GM18517 (cell line): Measurements from ENCODE around the gene ZGRF1.
A peak's percentile ranks its signal among the peaks of the same experiment; 100 is the strongest.
"Not testable (repeated sequence)": the region's sequence is repeated elsewhere in the genome, so short reads cannot be mapped to it uniquely, and the experiment has no call there.

Experiments used
- ATAC-seq: cut with Tn5 transposase; IDR thresholded peaks from one replicate; pipeline ENCODE4 v1.9.1; 2021; ENCODE audit warnings: mild to moderate bottlenecking, moderate library complexity; ENCODE audit not compliant: unreplicated experiment

The ZGRF1 gene

GRCh38 chr4:112636688-112637551 is at the start of gene ZGRF1, which contains the start of gene LARP7:
TSS of gene ZGRF1 (minus strand) at chr4:112636909. CDS start at chr4:112633176, 3,733 bp downstream.
TSS of gene LARP7 (plus strand) at chr4:112637143. CDS start at chr4:112644670, 7,527 bp downstream.
- peak; percentile 81 for ATAC-seq

GRCh38 chr4:112680996-112681395 is 44.3 kb upstream of the ZGRF1 start:
- no peak for ATAC-seq

GRCh38 chr4:112677519-112678091 is 40.9 kb upstream of the ZGRF1 start:
- ATAC-seq = no peak

GRCh38 chr4:112674376-112674775 is 37.7 kb upstream of the ZGRF1 start:
- ATAC-seq = no peak

- ATAC-seq = no peak
Observed at GRCh38 chr4:112673686-112674085, 37.0 kb upstream of the ZGRF1 start.

GRCh38 chr4:112673076-112673475 is 36.4 kb upstream of the ZGRF1 start:
- no peak for ATAC-seq

GRCh38 chr4:112668131-112668530 is 31.4 kb upstream of the ZGRF1 start:
- no peak for ATAC-seq

GRCh38 chr4:112664611-112665010 is 27.9 kb upstream of the ZGRF1 start:
- no peak for ATAC-seq

- not testable (repeated sequence) for ATAC-seq
Observed at GRCh38 chr4:112656115-112656514, 19.4 kb upstream of the ZGRF1 start.

GRCh38 chr4:112655270-112655669 is 18.6 kb upstream of the ZGRF1 start:
- ATAC-seq = no peak

GRCh38 chr4:112652216-112652615 is 15.5 kb upstream of the ZGRF1 start:
- no peak for ATAC-seq

GRCh38 chr4:112651641-112652040 is 14.9 kb upstream of the ZGRF1 start:
- ATAC-seq = no peak

GRCh38 chr4:112650332-112650731 is 13.6 kb upstream of the ZGRF1 start:
- ATAC-seq = no peak

GRCh38 chr4:112649055-112649408 is 12.3 kb upstream of the ZGRF1 start:
- no peak for ATAC-seq

GRCh38 chr4:112648263-112649054 is 11.8 kb upstream of the ZGRF1 start:
- ATAC-seq = no peak

- no peak for ATAC-seq
Observed at GRCh38 chr4:112647785-112648184, 11.1 kb upstream of the ZGRF1 start.

- ATAC-seq = no peak
Observed at GRCh38 chr4:112646632-112647537, 10.2 kb upstream of the ZGRF1 start.

GRCh38 chr4:112645541-112646329 is 9.0 kb upstream of the ZGRF1 start:
- ATAC-seq = no peak
